RCC 7860 (cell line): Measurements from ENCODE around the gene SDF4.

ENCODE experiments used
- DNase-seq: peaks from one replicate; pipeline ENCODE4 v3.0.0-alpha.2; 2015; ENCODE audit warnings: low spot score
- FAIRE-seq: peaks from 2 replicates; lab custom pipeline; 2012; peaks lifted over from hg19 to GRCh38; lab: Jason Lieb, UNC

SDF4 gene

DNA sequence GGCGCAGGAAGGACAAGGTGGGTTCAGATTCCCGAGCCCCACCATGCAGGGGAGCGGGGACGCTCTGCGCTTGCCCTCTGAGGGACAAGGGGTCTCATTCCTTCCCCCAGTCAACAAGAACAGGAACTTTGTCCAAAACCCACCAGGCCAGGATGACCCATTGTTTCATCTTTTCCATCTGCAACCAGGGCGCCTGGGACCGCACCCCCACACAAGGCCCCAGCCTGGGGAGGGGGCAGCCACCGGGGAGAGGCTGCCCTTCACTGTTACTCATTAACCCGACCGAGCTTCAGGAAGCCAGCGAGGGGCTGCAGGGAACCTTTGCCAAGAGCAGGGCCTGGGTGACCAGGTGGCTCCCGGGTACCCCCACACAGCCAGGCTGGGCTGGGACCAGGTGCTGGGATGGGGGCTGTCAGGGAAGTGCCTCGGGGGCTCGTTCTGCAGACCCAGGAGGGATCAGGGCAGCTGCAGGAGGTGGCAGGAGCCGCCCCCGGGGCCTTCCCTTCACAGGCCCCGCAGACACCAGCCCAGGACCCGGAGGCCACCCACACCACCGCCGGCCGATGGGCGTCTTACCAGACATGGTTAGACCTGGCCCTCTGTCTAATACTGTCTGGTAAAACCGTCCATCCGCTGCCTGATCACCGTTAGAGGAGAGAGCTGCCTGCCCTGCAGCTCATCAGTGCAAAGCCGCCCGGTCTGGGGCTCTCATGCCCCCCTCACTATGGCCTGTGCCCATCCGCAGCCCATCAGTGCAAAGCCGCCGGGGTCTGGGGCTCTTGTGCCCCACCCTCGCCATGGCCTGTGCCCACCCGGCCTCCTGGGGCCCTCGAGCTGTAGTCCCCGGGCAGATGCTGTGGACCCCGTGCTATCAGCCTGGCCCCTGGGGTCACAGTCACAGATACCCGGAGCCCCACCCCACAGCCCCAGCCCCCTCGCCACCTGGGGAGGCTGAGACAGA, 63.1 kb downstream of the SDF4 start:
- no peak for DNase-seq
- FAIRE-seq: no peak

DNA sequence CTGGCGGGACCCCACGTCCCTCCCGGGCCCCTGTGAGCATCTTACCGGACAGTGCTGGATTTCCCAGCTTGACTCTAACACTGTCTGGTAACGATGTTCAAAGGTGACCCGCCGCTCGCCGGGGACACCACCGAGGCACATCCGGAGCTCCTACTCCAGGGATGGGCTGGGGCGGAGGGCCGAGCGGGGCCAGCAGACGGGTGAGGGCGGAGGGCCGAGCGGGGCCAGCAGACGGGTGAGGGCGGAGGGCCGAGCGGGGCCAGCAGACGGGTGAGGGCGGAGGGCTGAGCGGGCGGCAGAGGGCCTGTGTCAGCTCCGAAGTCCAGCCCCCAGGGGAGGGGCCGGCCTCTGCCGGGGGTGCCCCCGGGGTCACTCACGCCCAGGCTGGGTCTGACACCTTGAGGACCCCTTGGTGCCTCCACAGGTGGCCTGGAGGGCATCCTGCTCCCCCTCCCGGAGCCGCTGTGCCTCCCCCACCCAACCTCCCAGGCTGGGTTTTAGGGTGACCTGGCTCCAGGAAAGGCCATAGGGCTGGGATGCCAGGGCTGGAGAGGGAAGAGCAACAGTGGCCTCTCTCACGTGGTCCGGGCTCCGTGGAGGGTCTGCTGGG, 63.9 kb downstream of the SDF4 start:
- FAIRE-seq (no peak), DNase-seq (no peak)

DNA sequence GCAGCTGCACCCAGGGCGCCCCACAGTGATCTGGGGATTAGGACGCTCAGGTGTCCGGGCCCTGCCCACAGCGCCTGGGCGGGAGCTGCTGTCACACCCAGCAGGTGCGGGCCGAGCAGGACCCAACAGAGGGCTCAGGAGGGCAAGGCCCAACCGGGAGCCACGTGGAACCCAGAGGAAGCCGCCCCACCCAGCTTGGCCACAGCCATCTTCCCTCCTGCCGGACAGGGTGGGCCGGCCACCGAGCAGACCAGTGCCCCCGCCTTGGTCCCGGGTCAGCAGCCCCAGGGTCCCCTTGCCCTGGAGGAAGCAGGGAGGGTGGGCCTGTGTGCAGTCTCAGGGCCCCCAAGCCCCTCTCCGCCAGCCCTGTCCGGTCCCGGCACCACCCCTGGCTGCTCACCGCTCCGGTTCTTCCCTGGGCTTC, 64.4 kb downstream of the SDF4 start:
- DNase-seq (no peak), FAIRE-seq (no peak)
